SU-DHL-6 (cell line): Measurements from ENCODE around the gene NPBWR2.

Source experiments
- H2AFZ ChIP-seq: fragments of 200-600 bp; sonication (generic); 2 replicates; pipeline ENCODE4 v1.6.1; 2014; ENCODE audit warnings: low read depth, mild to moderate bottlenecking, moderate library complexity, mixed read lengths, antibody characterized with exemption, low read length; ENCODE audit not compliant: severe bottlenecking
- H3F3A ChIP-seq: fragments of 200-600 bp; shearing (Covaris generic); 2 replicates; pipeline ENCODE4 v1.6.0; 2016; ENCODE audit warnings: antibody characterized with exemption, mild to moderate bottlenecking; ENCODE audit not compliant: insufficient read depth
- H3K27ac ChIP-seq: fragments of 200-600 bp; sonication (generic); 2 replicates; pipeline ENCODE4 v1.5.1; 2016; ENCODE audit warnings: low read depth, mild to moderate bottlenecking, low read length, moderate library complexity, mixed read lengths
- H3K27me3 ChIP-seq: fragments of 200-600 bp; sonication (generic), shearing (Covaris generic); 2 replicates; pipeline ENCODE4 v1.6.0; 2014; ENCODE audit warnings: mild to moderate bottlenecking, low read length
- H3K36me3 ChIP-seq: fragments of 200-600 bp; sonication (generic); 2 replicates; pipeline ENCODE4 v1.6.1; 2014; ENCODE audit warnings: mild to moderate bottlenecking, low read length, mixed read lengths
- H3K4me2 ChIP-seq: fragments of 300-600, 200-600 bp; shearing (Covaris generic), sonication (generic); 2 replicates; pipeline ENCODE4 v1.6.0; 2014; ENCODE audit warnings: low read length, low read depth, mild to moderate bottlenecking; ENCODE audit not compliant: poor library complexity, severe bottlenecking
- H3K4me3 ChIP-seq: fragments of 200-600 bp; sonication (generic); 2 replicates; pipeline ENCODE4 v1.5.1; 2014; ENCODE audit warnings: antibody characterized with exemption, low read length, mild to moderate bottlenecking, mixed read lengths; ENCODE audit not compliant: insufficient read depth, poor library complexity, severe bottlenecking
- H3K79me2 ChIP-seq: fragments of 200-600 bp; sonication (generic); 2 replicates; pipeline ENCODE4 v1.6.1; 2014; ENCODE audit warnings: mild to moderate bottlenecking, low read length, moderate library complexity; ENCODE audit not compliant: insufficient read depth
- H3K9ac ChIP-seq: fragments of 200-600 bp; sonication (generic); 2 replicates; pipeline ENCODE4 v1.7.0; 2014; ENCODE audit warnings: mild to moderate bottlenecking, low read length
- H3K9me2 ChIP-seq: fragments of 200-600 bp; sonication (generic); replicated peaks from 2 replicates; pipeline ENCODE4 v1.6.1; 2014; ENCODE audit warnings: low read length; ENCODE audit not compliant: insufficient read depth
- H3K9me3 ChIP-seq: fragments of 200-600 bp; sonication (generic); 2 replicates; pipeline ENCODE4 v1.6.1; 2014; ENCODE audit warnings: low read length, mixed read lengths; ENCODE audit not compliant: insufficient read depth
- H4K20me1 ChIP-seq: fragments of 200-600 bp; sonication (generic); 2 replicates; pipeline ENCODE4 v1.6.1; 2014; ENCODE audit warnings: low read depth, mild to moderate bottlenecking, antibody characterized with exemption, low read length, moderate library complexity, mixed read lengths
- CTCF ChIP-seq: fragments of 200-600 bp; sonication (generic); IDR thresholded peaks from one replicate; pipeline ENCODE4 v1.5.1; 2017; ENCODE audit warnings: antibody characterized with exemption, mild to moderate bottlenecking, low read length, moderate library complexity; ENCODE audit not compliant: insufficient read depth, poor library complexity, severe bottlenecking
- EZH2phosphoT487 ChIP-seq: fragments of 200-600 bp; sonication (generic), shearing (Covaris generic); conservative IDR thresholded peaks from 2 replicates; pipeline ENCODE4 v1.6.1; 2018; ENCODE audit warnings: mild to moderate bottlenecking, antibody characterized with exemption, low read length, moderate library complexity, mixed read lengths

Gene NPBWR2

GRCh38 chr20:64146936-64147477 lies 39.6 kb upstream of the NPBWR2 start:
- Histone ChIP-seq H2AFZ (no peak overlapping the region), H3K36me3 (no peaks in the 10 kb centered on the region), H3K9me2 (no peaks in the 10 kb centered on the region), H3K27ac (no peak overlapping the region), H3K79me2 (no peaks in the 10 kb centered on the region), H3F3A (no peaks in the 10 kb centered on the region), H4K20me1 (no peaks in the 10 kb centered on the region), H3K4me3 (no peak overlapping the region), H3K9me3 (peaks cover 21% of the 10 kb centered on the region), H3K9ac (no peak overlapping the region), H3K27me3 (no peaks in the 10 kb centered on the region), H3K4me2 (no peak overlapping the region)
- TF ChIP-seq EZH2phosphoT487 (no peak), CTCF (no peak)

- Histone ChIP-seq H3K36me3 (no peaks in the 10 kb centered on the region), H3K79me2 (no peaks in the 10 kb centered on the region), H3K27ac (no peak overlapping the region), H3K9me2 (no peaks in the 10 kb centered on the region), H3K4me3 (no peak overlapping the region), H3K4me2 (no peak overlapping the region), H3F3A (no peaks in the 10 kb centered on the region), H2AFZ (no peak overlapping the region), H4K20me1 (no peaks in the 10 kb centered on the region), H3K9ac (no peak overlapping the region), H3K9me3 (peaks cover 21% of the 10 kb centered on the region), H3K27me3 (no peaks in the 10 kb centered on the region)
- TF ChIP-seq EZH2phosphoT487 (no peak), CTCF (no peak)
These were observed 39.1 kb upstream of the NPBWR2 start for GRCh38 chr20:64146301-64146935.

- Histone ChIP-seq H2AFZ (no peak overlapping the region), H3K9me2 (no peaks in the 10 kb centered on the region), H3K4me2 (no peak overlapping the region), H3K9me3 (peaks cover 21% of the 10 kb centered on the region), H3K4me3 (no peak overlapping the region), H3K79me2 (no peaks in the 10 kb centered on the region), H3K27me3 (no peaks in the 10 kb centered on the region), H3F3A (no peaks in the 10 kb centered on the region), H4K20me1 (no peaks in the 10 kb centered on the region), H3K27ac (no peak overlapping the region), H3K36me3 (no peaks in the 10 kb centered on the region), H3K9ac (no peak overlapping the region)
- no peak for TF ChIP-seq CTCF
These were observed 38.3 kb upstream of the NPBWR2 start for GRCh38 chr20:64145458-64146300.
